RPMI8226 (cell line): Measurements from ENCODE around the gene DNAH10.

Source experiments
- DNase-seq: peaks from one replicate; pipeline ENCODE4 v3.0.0-alpha.2; 2015

Gene DNAH10

GRCh38 chr12:123761841-123762714 lies at the start of gene DNAH10:
Gene DNAH10 (plus strand): TSS chr12:123762301. CDS start chr12:123762337, 36 bp downstream.
- DNase-seq = peak; percentile 12

GRCh38 chr12:123712780-123713319 lies 49.3 kb upstream of the DNAH10 start:
- DNase-seq = no peak

GRCh38 chr12:123713398-123713797 lies 48.7 kb upstream of the DNAH10 start:
- DNase-seq = no peak

- peak; percentile 15 for DNase-seq
Observed at GRCh38 chr12:123713823-123714585, 48.1 kb upstream of the DNAH10 start.

GRCh38 chr12:123715195-123715594 lies 46.9 kb upstream of the DNAH10 start:
- DNase-seq = no peak

GRCh38 chr12:123717350-123717749 lies 44.8 kb upstream of the DNAH10 start:
- DNase-seq = no peak

GRCh38 chr12:123720141-123720814 lies 41.8 kb upstream of the DNAH10 start:
- no peak for DNase-seq

- DNase-seq = no peak
Observed at GRCh38 chr12:123721245-123721644, 40.9 kb upstream of the DNAH10 start.

GRCh38 chr12:123723011-123723410 lies 39.1 kb upstream of the DNAH10 start:
- DNase-seq = no peak

- no peak for DNase-seq
Observed at GRCh38 chr12:123723765-123724164, 38.3 kb upstream of the DNAH10 start.

GRCh38 chr12:123726244-123726643 lies 35.9 kb upstream of the DNAH10 start:
- DNase-seq = no peak

- DNase-seq = no peak
Observed at GRCh38 chr12:123726962-123727361, 35.1 kb upstream of the DNAH10 start.

- no peak for DNase-seq
Observed at GRCh38 chr12:123727878-123728277, 34.2 kb upstream of the DNAH10 start.

- DNase-seq = no peak
Observed at GRCh38 chr12:123731596-123731995, 30.5 kb upstream of the DNAH10 start.

GRCh38 chr12:123732251-123732650 lies 29.9 kb upstream of the DNAH10 start:
- DNase-seq = no peak

GRCh38 chr12:123733229-123733628 lies 28.9 kb upstream of the DNAH10 start:
- DNase-seq = no peak

GRCh38 chr12:123734268-123734667 lies 27.8 kb upstream of the DNAH10 start:
- DNase-seq = no peak

- no peak for DNase-seq
Observed at GRCh38 chr12:123741937-123742572, 20.0 kb upstream of the DNAH10 start.

GRCh38 chr12:123743002-123743401 lies 19.1 kb upstream of the DNAH10 start:
- no peak for DNase-seq

- no peak for DNase-seq
Observed at GRCh38 chr12:123744836-123745235, 17.3 kb upstream of the DNAH10 start.

GRCh38 chr12:123747309-123747708 lies 14.8 kb upstream of the DNAH10 start:
- DNase-seq = no peak

GRCh38 chr12:123748161-123748560 lies 13.9 kb upstream of the DNAH10 start:
- no peak for DNase-seq

GRCh38 chr12:123748661-123749060 lies 13.4 kb upstream of the DNAH10 start:
- DNase-seq = no peak
